ENCODE results near the gene PLEKHA6.

DNA sequence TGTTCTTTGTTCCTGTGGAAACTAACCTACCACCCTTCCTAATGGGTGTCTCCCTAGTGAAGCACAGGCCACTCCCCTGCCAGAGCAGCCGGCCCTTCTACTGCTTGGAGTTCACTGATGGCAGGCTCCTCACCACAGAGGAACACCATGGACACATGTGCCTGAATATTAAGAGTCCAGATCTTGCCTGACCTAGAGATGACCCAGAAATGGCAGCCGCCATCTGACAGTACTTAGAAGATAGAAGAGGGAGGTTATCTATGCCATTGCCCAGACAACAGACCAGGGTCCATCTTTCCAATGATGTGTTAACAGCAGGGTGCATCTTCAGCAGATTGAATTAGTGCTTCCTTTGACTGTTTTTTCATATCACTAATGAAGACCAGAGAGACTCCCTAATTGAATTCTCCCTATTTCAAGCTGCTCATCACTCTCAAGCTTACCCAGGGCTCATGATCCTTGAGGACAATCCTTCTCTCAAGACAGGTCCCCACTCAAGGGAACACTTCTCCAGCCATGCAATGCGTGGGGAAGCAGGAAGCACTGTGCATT is 59.8 kb downstream of the PLEKHA6 start:
- TF ChIP-seq, protein P1, sequence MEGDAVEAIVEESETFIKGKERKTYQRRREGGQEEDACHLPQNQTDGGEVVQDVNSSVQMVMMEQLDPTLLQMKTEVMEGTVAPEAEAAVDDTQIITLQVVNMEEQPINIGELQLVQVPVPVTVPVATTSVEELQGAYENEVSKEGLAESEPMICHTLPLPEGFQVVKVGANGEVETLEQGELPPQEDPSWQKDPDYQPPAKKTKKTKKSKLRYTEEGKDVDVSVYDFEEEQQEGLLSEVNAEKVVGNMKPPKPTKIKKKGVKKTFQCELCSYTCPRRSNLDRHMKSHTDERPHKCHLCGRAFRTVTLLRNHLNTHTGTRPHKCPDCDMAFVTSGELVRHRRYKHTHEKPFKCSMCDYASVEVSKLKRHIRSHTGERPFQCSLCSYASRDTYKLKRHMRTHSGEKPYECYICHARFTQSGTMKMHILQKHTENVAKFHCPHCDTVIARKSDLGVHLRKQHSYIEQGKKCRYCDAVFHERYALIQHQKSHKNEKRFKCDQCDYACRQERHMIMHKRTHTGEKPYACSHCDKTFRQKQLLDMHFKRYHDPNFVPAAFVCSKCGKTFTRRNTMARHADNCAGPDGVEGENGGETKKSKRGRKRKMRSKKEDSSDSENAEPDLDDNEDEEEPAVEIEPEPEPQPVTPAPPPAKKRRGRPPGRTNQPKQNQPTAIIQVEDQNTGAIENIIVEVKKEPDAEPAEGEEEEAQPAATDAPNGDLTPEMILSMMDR (IDR thresholded peaks at IDR 0.05 in 8 of 11, conservative IDR thresholded peaks at IDR 0.05 in 3 of 11) = no peak
- TF ChIP-seq POLR2AphosphoS5 (IDR thresholded peaks at IDR 0.05) = no peak
